VCaP (cell line): ENCODE measurements around the gene GLRX.

Experiments used
- H3K27ac ChIP-seq: fragments of 450-650 bp; 2 replicates; pipeline ENCODE4 v1.5.1; 2017
- CTCF ChIP-seq: fragments of 450-650 bp; conservative IDR thresholded peaks from 2 replicates; pipeline ENCODE4 v1.5.1; 2017; ENCODE audit warnings: mild to moderate bottlenecking, moderate library complexity

GLRX gene

GRCh38 chr5:95817430-95817829 lies 5.1 kb downstream of the GLRX start:
- TF ChIP-seq CTCF = no peak
- no peak overlapping the region for H3K27ac ChIP-seq

- no peak for TF ChIP-seq CTCF
- no peak overlapping the region for H3K27ac ChIP-seq
Measured at GRCh38 chr5:95816776-95817175, 5.8 kb downstream of the GLRX start.

DNA sequence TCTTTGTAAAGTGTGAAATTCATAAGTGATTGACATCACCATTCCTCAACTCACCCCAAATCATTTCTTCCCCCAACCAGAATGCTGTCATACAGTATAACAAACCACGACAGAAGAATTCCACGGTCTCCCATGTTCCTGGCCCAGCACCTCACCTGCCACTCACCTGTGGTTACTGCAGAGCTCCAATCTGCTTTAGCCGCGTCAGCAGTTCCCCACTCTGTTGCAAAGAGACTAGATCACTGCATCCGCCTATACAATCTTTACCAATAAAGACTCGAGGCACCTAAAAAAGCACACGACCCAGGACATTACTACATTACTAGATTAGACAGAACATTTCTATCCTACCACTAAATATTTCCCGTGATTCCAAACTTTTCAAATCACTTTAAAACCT lies 6.2 kb downstream of the GLRX start:
- no peak overlapping the region for H3K27ac ChIP-seq
- TF ChIP-seq CTCF = no peak

DNA sequence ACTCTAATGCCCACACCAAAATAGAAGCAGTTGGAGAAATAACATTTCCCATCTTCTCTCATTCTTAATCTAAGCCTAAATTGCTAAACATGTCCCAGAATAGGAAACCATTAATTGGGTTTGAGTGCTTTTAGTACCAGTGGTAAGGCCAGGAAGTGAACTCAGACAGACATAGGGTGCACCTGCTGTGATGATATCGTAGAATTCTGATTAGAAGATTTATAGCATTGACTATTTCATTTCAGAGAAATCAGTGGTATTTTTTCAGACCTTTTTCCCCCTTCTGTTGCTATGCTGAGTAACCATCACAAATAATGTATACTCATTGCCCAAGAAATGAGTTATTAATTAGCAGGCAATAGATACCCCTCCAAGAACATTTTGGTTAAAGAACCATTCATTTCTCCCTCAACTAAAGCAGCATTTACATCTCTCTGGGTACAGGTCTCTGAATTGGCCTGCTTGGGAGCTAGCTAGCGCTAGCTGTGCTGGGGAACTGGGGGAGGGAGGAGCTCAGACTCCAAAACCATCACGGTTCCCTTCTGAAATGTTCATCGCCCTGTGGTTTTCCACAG lies 7.3 kb downstream of the GLRX start:
- TF ChIP-seq CTCF = no peak
- H3K27ac ChIP-seq = no peak overlapping the region

DNA sequence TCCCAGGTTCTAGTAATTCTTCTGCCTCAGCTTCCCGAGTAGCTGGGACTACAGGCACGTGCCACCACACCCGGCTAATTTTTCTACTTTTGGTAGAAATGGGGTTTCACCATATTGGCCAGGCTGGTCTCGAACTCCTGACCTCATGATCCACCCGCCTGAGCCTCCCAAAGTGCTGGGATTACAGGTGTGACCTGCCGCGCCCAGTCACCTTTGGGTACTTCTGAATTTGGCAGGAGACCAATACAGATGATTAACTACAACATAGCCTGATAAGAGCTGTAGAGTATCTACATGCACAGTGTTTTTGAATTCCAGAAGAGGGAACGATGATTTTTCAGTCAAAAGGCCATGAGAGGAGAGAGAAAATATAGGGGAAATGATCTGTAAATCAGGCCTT lies 9.5 kb downstream of the GLRX start:
- H3K27ac ChIP-seq = peak overlapping the region; percentile 79; the same call in 1 of the 2 replicates

DNA sequence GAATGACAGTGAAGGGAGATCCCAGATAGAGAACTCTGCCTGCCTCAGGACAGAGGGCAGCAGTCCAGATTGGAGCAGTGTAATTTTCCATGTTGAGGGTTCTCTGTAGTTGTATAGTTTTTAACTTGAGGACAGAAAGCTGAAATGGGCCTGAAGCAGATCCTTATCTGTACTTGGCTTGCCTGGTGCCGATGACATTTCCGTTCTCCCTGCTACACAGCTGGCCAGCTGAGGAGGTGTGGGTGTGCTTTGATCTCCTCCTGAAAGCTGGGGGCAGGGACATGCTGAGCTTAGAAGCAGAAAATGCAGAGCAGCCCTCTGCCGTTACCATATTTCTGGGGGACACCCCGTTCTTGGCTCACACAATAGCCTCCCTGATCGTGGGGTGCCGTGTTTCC lies 10.5 kb downstream of the GLRX start:
- peak overlapping the region; percentile 79 for H3K27ac ChIP-seq
- TF ChIP-seq CTCF = no peak

DNA sequence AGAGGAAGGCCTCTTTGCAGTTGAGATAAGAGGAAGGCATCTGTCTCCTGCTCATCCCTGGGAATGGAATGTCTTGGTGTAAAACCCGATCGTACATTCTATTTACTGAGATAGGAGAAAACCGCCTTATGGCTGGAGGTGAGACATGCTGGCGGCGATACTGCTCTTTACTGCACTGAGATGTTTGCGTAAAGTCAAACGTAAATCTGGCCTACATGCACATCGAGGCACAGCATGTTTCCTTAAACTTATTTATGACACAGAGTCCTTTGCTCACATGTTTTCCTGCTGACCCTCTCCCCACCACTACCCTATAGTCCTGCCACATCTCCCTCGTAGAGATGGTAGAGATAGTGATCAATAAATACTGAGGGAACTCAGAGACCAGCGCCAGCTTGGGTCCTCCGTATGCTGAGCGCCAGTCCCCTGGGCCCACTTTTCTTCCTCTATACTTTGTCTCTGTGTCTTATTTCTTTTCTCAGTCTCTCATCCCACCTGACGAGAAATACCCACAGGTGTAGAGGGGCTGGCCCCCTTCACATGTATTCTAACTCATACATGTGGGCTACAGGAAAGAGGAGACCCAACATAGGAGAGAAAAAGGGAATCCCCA lies 11.0 kb downstream of the GLRX start:
- H3K27ac ChIP-seq = peak overlapping the region; percentile 79

- peak overlapping the region; percentile 79 for H3K27ac ChIP-seq
Measured at GRCh38 chr5:95811126-95811423, 11.5 kb downstream of the GLRX start.

DNA sequence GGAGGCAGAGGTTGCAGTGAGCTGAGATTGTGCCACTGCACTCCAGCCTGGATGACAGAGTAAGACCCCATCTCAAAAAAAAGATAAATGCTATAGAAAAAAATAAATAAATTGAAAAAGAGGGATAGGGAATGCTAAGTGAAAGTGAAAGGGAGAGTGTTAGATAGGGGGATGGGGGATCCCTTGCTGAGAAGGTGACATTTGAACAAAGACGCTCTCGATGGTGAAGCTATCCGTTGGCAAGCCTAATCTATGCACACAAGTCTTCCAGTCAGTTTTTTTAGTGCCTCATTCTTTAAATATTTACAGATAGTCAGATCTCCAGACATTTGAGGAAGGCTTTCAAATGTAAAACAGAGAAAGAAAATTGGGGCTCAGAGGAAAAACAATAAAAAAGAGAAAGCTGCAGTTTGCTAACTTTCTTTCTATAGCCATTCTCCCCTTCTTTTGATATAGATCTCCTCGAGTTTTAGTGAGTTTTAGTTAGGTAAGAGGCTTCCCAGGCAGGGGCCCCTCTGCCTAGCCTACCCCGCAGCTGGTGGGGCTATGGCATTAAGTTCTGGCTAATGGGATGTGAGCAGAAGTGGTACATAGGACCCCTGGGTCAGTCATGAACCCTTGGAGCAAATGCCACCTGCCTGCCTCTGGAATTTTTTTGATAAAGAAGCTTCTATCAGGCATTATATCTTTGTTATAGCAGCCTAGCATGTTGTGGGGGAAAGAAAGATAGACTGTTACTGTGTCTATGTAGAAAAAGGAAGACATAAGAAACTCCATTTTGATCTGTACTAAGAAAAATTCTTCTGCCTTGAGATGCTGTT lies 12.0 kb downstream of the GLRX start:
- no peak for TF ChIP-seq CTCF
- peak overlapping the region; percentile 79 for H3K27ac ChIP-seq
